ENCODE results near the gene PTPN6. TPM values are rescaled to one million over a fixed set of nuclear protein-coding genes. Genes with fewer than 3 reads are reported as not detected.

Gene PTPN6
- total and polyA plus RNA-seq, 2 of the 13 experiments (the other 11 are each of a cell fraction or from before 2014, with no cell fraction given), result 10.5 to 10.6 TPM

DNA sequence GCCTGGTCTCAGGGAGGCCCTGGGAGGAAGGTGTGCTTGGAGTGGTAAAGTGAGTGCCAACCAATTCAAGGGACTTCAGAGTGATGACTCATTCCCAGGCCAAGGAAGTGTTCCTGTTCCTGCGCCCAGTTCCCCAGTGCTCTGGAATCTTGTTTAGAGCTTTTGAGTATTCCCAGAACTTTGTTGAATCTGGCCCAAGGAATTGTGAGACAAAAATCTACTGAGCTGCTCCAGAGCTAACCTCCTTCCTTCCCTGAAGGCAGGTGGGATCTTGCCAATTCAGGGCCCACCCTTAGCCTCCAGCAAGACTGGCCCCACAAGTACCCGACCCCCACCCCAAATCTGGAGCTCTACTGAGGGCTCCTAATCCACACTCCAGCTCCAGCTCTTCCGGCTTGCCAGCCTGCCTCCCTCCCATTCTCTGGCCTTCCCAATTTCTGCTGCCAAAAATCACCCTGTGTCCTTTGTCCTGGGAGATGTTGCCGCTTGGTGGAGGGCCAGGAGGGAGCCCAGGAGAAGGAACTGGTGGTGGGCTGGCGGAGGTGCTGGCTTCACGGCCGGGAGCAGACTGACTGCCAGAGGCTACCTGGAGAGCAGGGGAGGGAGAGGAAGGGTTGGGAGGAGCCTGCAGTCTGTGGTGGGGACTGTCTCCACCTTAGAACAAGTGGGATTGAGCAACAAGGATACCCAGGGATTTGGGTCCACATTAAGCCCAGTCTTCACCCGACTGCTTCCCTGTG lies 25.4 kb upstream of the PTPN6 start (continued):
- TF ChIP-seq DDIT3 (CRISPR knock-in tag; IDR thresholded peaks at IDR 0.05) (no peak), CCDC6 (CRISPR knock-in tag; IDR thresholded peaks at IDR 0.05) (no peak), ISX (CRISPR knock-in tag; conservative IDR thresholded peaks at IDR 0.05) (no peak), ZSCAN21 (CRISPR knock-in tag; IDR thresholded peaks at IDR 0.05; ENCODE audit: borderline replicate concordance) (no peak), SP140L (CRISPR knock-in tag; IDR thresholded peaks at IDR 0.05; ENCODE audit: borderline replicate concordance) (no peak), NBN (conservative IDR thresholded peaks at IDR 0.05) (no peak), ZSCAN22 (CRISPR knock-in tag; IDR thresholded peaks at IDR 0.05) (no peak), ZNF296 (CRISPR knock-in tag; conservative IDR thresholded peaks at IDR 0.05) (no peak), TAF1 (CRISPR knock-in tag; IDR thresholded peaks at IDR 0.05) (peak; percentile 33; the same call in 1 of the 2 replicates), ZNF784 (CRISPR knock-in tag; IDR thresholded peaks at IDR 0.05; ENCODE audit: borderline replicate concordance) (no peak), ATF5 (CRISPR knock-in tag; IDR thresholded peaks at IDR 0.05; ENCODE audit: low read depth) (no peak), SRSF9 (IDR thresholded peaks at IDR 0.05; ENCODE audit: borderline replicate concordance, insufficient read depth, low read depth, low read length, poor library complexity, severe bottlenecking) (no peak), KDM6A (CRISPR knock-in tag; IDR thresholded peaks at IDR 0.05; ENCODE audit: low read depth) (no peak), GPBP1L1 (CRISPR knock-in tag; IDR thresholded peaks at IDR 0.05) (no peak)
- TF ChIP-seq, protein P1, sequence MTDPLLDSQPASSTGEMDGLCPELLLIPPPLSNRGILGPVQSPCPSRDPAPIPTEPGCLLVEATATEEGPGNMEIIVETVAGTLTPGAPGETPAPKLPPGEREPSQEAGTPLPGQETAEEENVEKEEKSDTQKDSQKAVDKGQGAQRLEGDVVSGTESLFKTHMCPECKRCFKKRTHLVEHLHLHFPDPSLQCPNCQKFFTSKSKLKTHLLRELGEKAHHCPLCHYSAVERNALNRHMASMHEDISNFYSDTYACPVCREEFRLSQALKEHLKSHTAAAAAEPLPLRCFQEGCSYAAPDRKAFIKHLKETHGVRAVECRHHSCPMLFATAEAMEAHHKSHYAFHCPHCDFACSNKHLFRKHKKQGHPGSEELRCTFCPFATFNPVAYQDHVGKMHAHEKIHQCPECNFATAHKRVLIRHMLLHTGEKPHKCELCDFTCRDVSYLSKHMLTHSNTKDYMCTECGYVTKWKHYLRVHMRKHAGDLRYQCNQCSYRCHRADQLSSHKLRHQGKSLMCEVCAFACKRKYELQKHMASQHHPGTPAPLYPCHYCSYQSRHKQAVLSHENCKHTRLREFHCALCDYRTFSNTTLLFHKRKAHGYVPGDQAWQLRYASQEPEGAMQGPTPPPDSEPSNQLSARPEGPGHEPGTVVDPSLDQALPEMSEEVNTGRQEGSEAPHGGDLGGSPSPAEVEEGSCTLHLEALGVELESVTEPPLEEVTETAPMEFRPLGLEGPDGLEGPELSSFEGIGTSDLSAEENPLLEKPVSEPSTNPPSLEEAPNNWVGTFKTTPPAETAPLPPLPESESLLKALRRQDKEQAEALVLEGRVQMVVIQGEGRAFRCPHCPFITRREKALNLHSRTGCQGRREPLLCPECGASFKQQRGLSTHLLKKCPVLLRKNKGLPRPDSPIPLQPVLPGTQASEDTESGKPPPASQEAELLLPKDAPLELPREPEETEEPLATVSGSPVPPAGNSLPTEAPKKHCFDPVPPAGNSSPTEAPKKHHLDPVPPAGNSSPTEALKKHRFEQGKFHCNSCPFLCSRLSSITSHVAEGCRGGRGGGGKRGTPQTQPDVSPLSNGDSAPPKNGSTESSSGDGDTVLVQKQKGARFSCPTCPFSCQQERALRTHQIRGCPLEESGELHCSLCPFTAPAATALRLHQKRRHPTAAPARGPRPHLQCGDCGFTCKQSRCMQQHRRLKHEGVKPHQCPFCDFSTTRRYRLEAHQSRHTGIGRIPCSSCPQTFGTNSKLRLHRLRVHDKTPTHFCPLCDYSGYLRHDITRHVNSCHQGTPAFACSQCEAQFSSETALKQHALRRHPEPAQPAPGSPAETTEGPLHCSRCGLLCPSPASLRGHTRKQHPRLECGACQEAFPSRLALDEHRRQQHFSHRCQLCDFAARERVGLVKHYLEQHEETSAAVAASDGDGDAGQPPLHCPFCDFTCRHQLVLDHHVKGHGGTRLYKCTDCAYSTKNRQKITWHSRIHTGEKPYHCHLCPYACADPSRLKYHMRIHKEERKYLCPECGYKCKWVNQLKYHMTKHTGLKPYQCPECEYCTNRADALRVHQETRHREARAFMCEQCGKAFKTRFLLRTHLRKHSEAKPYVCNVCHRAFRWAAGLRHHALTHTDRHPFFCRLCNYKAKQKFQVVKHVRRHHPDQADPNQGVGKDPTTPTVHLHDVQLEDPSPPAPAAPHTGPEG (CRISPR knock-in tag; IDR thresholded peaks at IDR 0.05), result no peak
- TF ChIP-seq, protein P2, sequence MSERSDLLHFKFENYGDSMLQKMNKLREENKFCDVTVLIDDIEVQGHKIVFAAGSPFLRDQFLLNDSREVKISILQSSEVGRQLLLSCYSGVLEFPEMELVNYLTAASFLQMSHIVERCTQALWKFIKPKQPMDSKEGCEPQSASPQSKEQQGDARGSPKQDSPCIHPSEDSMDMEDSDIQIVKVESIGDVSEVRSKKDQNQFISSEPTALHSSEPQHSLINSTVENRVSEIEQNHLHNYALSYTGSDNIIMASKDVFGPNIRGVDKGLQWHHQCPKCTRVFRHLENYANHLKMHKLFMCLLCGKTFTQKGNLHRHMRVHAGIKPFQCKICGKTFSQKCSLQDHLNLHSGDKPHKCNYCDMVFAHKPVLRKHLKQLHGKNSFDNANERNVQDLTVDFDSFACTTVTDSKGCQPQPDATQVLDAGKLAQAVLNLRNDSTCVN (CRISPR knock-in tag; IDR thresholded peaks at IDR 0.05; ENCODE audit: borderline replicate concordance), result no peak
- TF ChIP-seq, protein P3, sequence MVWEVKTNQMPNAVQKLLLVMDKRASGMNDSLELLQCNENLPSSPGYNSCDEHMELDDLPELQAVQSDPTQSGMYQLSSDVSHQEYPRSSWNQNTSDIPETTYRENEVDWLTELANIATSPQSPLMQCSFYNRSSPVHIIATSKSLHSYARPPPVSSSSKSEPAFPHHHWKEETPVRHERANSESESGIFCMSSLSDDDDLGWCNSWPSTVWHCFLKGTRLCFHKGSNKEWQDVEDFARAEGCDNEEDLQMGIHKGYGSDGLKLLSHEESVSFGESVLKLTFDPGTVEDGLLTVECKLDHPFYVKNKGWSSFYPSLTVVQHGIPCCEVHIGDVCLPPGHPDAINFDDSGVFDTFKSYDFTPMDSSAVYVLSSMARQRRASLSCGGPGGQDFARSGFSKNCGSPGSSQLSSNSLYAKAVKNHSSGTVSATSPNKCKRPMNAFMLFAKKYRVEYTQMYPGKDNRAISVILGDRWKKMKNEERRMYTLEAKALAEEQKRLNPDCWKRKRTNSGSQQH (CRISPR knock-in tag; IDR thresholded peaks at IDR 0.05; ENCODE audit: low read depth), result no peak
